ENCODE measurements around the gene UVRAG.
"Not testable (repeated sequence)": the region's sequence is repeated elsewhere in the genome, so short reads cannot be mapped to it uniquely, and the experiment has no call there.

Gene UVRAG

DNA sequence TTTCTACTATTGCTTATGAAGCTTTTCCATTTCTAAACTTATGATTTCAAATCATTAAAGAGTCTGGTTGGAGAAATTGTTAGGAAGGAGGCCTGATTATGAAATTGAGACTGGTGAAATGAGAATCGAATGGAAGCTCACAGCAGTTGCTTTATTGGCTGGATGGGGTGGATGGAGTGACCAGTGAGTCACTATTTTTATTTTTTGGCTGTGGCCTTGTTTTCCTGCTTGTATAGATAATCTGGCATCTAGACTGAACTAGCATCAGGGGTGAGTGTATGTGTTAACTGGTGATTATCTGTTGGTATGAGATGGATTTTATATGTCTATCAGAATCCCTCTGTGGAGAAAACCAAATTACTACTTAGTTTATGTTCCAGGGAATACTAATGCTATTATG lies 36.2 kb downstream of the UVRAG start:
- Histone ChIP-seq H3K79me2 (ENCODE audit: insufficient read depth, low read length) (peaks cover 37% of the 10 kb centered on the region), H3K4me1 (ENCODE audit: insufficient read depth, low read length, severe bottlenecking) (peaks cover 11% of the 10 kb centered on the region)

DNA sequence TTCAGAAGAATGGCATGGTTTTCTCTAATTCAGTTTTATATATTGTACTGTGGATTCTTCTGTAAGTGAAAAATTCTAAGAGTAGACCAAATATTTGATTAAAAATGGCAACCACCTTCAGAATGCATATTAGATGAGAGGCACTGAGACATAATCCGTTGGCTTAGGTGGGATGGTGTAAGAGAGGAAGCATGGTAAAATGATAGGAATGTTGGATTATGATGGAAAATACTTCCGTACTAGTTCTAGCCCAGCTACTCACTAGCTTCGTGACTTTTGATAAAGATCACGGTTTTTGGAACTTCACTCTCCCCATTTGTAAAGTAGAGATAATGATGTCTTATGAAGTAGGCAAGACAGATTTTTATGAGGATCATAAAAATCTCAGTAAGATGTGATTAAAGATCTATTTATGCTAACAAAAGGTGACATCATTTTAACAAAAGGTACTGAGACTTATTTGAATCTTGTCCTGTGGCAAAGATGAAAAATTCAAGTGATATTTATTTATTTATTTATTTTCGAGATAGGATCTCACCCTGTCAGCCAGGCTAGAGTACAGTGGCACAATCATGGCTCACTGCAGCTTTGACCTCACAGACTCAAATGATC lies 37.5 kb downstream of the UVRAG start:
- peaks cover 25% of the 10 kb centered on the region for H3K36me3 ChIP-seq (ENCODE audit: insufficient read depth, low read length)
- no peaks in the 10 kb centered on the region for H4K20me1 ChIP-seq (ENCODE audit: insufficient read depth, low read length)
- no peaks in the 10 kb centered on the region for H3K9me3 ChIP-seq (ENCODE audit: low read length)
- H3K4me2 ChIP-seq (ENCODE audit: low read length), result no peak overlapping the region
- H3K79me2 ChIP-seq (ENCODE audit: insufficient read depth, low read length), result peaks cover 25% of the 10 kb centered on the region; the same call in 1 of the 2 replicates
- H3K27ac ChIP-seq (ENCODE audit: low read depth, low read length, poor library complexity, severe bottlenecking), result no peak overlapping the region
- peaks cover 11% of the 10 kb centered on the region for H3K4me1 ChIP-seq (ENCODE audit: insufficient read depth, low read length, severe bottlenecking)
- no peak overlapping the region for H3K9ac ChIP-seq (ENCODE audit: low read length)
- H3K4me3 ChIP-seq (ENCODE audit: low read depth, low read length, poor library complexity, severe bottlenecking), result no peak overlapping the region
- H3K9me2 ChIP-seq (ENCODE audit: low read depth, low read length), result no peaks in the 10 kb centered on the region
- no peak overlapping the region for H2AFZ ChIP-seq (ENCODE audit: low read length)
- TF ChIP-seq EZH2 (IDR thresholded peaks at IDR 0.05; ENCODE audit: borderline replicate concordance, low read length), result no peak
- TF ChIP-seq, protein P1, sequence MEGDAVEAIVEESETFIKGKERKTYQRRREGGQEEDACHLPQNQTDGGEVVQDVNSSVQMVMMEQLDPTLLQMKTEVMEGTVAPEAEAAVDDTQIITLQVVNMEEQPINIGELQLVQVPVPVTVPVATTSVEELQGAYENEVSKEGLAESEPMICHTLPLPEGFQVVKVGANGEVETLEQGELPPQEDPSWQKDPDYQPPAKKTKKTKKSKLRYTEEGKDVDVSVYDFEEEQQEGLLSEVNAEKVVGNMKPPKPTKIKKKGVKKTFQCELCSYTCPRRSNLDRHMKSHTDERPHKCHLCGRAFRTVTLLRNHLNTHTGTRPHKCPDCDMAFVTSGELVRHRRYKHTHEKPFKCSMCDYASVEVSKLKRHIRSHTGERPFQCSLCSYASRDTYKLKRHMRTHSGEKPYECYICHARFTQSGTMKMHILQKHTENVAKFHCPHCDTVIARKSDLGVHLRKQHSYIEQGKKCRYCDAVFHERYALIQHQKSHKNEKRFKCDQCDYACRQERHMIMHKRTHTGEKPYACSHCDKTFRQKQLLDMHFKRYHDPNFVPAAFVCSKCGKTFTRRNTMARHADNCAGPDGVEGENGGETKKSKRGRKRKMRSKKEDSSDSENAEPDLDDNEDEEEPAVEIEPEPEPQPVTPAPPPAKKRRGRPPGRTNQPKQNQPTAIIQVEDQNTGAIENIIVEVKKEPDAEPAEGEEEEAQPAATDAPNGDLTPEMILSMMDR (IDR thresholded peaks at IDR 0.05; ENCODE audit: low read length), result no peak
- no peaks in the 10 kb centered on the region for H3K27me3 ChIP-seq (ENCODE audit: insufficient read depth, low read length)
- no peaks in the 10 kb centered on the region for H3F3A ChIP-seq (ENCODE audit: insufficient read depth, low read length)

More for the DNA sequence above, 36.2 kb downstream of the UVRAG start:
- no peak overlapping the region for H2AFZ ChIP-seq (ENCODE audit: low read length)
- TF ChIP-seq EZH2 (IDR thresholded peaks at IDR 0.05; ENCODE audit: borderline replicate concordance, low read length), result no peak
- TF ChIP-seq, protein P1 (IDR thresholded peaks at IDR 0.05; ENCODE audit: low read length), result no peak
- no peak overlapping the region for H3K9ac ChIP-seq (ENCODE audit: low read length)
- no peak overlapping the region for H3K4me3 ChIP-seq (ENCODE audit: low read depth, low read length, poor library complexity, severe bottlenecking)
- peaks cover 17% of the 10 kb centered on the region for H3K36me3 ChIP-seq (ENCODE audit: insufficient read depth, low read length)
- H3F3A ChIP-seq (ENCODE audit: insufficient read depth, low read length), result no peaks in the 10 kb centered on the region
- no peaks in the 10 kb centered on the region for H3K9me2 ChIP-seq (ENCODE audit: low read depth, low read length)
- H4K20me1 ChIP-seq (ENCODE audit: insufficient read depth, low read length), result no peaks in the 10 kb centered on the region
- H3K9me3 ChIP-seq (ENCODE audit: low read length), result no peaks in the 10 kb centered on the region; the same call in 1 of the 2 replicates
- no peak overlapping the region for H3K4me2 ChIP-seq (ENCODE audit: low read length)
- H3K27me3 ChIP-seq (ENCODE audit: insufficient read depth, low read length), result no peaks in the 10 kb centered on the region
- no peak overlapping the region for H3K27ac ChIP-seq (ENCODE audit: low read depth, low read length, poor library complexity, severe bottlenecking)

DNA sequence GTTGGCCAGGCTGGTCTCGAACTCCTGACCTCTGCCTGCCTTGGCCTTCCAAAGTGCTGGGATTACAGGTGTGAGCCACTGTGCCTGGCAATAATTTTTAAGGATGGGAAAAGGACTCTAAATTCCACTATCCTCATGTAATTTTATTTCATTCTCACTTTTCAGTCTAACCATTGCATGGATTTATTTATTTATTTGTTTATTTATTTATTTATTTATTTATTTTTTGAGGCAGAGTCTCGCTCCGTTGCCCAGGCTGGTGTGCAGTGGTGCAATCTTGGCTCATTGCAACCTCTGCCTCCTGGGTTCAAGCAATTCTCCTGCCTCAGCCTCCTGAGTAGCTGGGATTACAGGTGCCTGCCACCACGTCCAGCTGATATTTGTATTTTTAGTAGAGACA lies 38.6 kb downstream of the UVRAG start:
- not testable (repeated sequence) for H3K4me3 ChIP-seq (ENCODE audit: low read depth, low read length, poor library complexity, severe bottlenecking); H4K20me1 ChIP-seq (ENCODE audit: insufficient read depth, low read length); H3K9me2 ChIP-seq (ENCODE audit: low read depth, low read length); H3K4me2 ChIP-seq (ENCODE audit: low read length); H3K27ac ChIP-seq (ENCODE audit: low read depth, low read length, poor library complexity, severe bottlenecking); H2AFZ ChIP-seq (ENCODE audit: low read length); H3F3A ChIP-seq (ENCODE audit: insufficient read depth, low read length); H3K9me3 ChIP-seq (ENCODE audit: low read length); H3K27me3 ChIP-seq (ENCODE audit: insufficient read depth, low read length); H3K9ac ChIP-seq (ENCODE audit: low read length)
- peaks cover 22% of the 10 kb centered on the region for H3K79me2 ChIP-seq (ENCODE audit: insufficient read depth, low read length)
- H3K36me3 ChIP-seq (ENCODE audit: insufficient read depth, low read length), result peaks cover 30% of the 10 kb centered on the region
- H3K4me1 ChIP-seq (ENCODE audit: insufficient read depth, low read length, severe bottlenecking), result peaks cover 11% of the 10 kb centered on the region

DNA sequence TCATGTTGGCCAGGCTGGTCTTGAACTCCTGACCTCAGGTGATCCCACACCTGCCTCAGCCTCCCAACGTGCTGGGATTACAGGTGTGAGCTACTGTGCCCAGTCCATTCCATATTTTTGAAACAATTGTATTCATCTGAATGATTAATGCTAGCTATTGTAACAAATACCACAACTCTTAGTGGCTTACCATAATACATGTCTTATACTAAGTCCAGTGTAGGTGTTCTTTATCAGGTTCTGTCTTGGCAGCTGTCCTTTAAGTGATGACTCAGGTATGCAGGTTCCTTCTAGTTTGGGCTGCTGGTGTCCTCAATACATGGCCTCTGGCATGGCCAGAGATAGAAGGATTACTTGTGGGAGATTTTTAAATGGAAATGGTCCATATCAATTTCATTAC lies 39.0 kb downstream of the UVRAG start:
- H3K9me2 ChIP-seq (ENCODE audit: low read depth, low read length), result no peaks in the 10 kb centered on the region
- H2AFZ ChIP-seq (ENCODE audit: low read length), result no peak overlapping the region
- H3K36me3 ChIP-seq (ENCODE audit: insufficient read depth, low read length), result peaks cover 30% of the 10 kb centered on the region
- no peak overlapping the region for H3K27ac ChIP-seq (ENCODE audit: low read depth, low read length, poor library complexity, severe bottlenecking)
- no peak for TF ChIP-seq EZH2 (IDR thresholded peaks at IDR 0.05; ENCODE audit: borderline replicate concordance, low read length)
- TF ChIP-seq, protein P1 (IDR thresholded peaks at IDR 0.05; ENCODE audit: low read length), result no peak
- H3K4me2 ChIP-seq (ENCODE audit: low read length), result no peak overlapping the region
- H3K27me3 ChIP-seq (ENCODE audit: insufficient read depth, low read length), result no peaks in the 10 kb centered on the region
- H3K79me2 ChIP-seq (ENCODE audit: insufficient read depth, low read length), result peaks cover 24% of the 10 kb centered on the region
- no peaks in the 10 kb centered on the region for H3K9me3 ChIP-seq (ENCODE audit: low read length)
- no peak overlapping the region for H3K4me3 ChIP-seq (ENCODE audit: low read depth, low read length, poor library complexity, severe bottlenecking)
- H3F3A ChIP-seq (ENCODE audit: insufficient read depth, low read length), result no peaks in the 10 kb centered on the region
- no peaks in the 10 kb centered on the region for H4K20me1 ChIP-seq (ENCODE audit: insufficient read depth, low read length)
- H3K9ac ChIP-seq (ENCODE audit: low read length), result no peak overlapping the region
- peaks cover 11% of the 10 kb centered on the region for H3K4me1 ChIP-seq (ENCODE audit: insufficient read depth, low read length, severe bottlenecking)

All from OCI-LY1 (cell line).